Thoracic aorta (tissue), 2 donors: ENCODE data around the gene FRMD3. TPM values are rescaled to one million over a fixed set of nuclear protein-coding genes. Genes with fewer than 3 reads are reported as not detected.

Experiments
- ATAC-seq: fragments of 150-250 bp; one replicate; pipeline ENCODE4 v1.8.0; 2017; ENCODE audit warnings: low read depth; ENCODE audit not compliant: insufficient number of reproducible peaks, low FRiP score
- DNase-seq: peaks from one replicate; pipeline ENCODE4 v3.0.0-alpha.2; 2020; ENCODE audit warnings: low spot score
- H3K27ac ChIP-seq, 2 donors: fragments of 200-600 bp; sonication (generic); 1 replicate in 1 of 2; 2 replicates in 1 of 2; pipeline ENCODE4 v1.5.1; 2016; ENCODE audit warnings: mild to moderate bottlenecking in 2 of 2, moderate library complexity in 2 of 2
- H3K27me3 ChIP-seq: fragments of 200-600 bp; sonication (generic); replicated peaks from 2 replicates; pipeline ENCODE4 v1.6.0; 2016; ENCODE audit warnings: mild to moderate bottlenecking; ENCODE audit not compliant: insufficient read depth
- H3K36me3 ChIP-seq: fragments of 200-600 bp; sonication (generic); one replicate; pipeline ENCODE4 v1.5.1; 2016
- H3K4me1 ChIP-seq, 2 donors: fragments of 200-600 bp; sonication (generic); 1 replicate in 1 of 2; 2 replicates in 1 of 2; pipeline versions ENCODE4 v1.5.1 to v1.6.0; 2016; ENCODE audit warnings: low read depth in 2 of 2, mild to moderate bottlenecking in 1 of 2; ENCODE audit not compliant: control insufficient read depth in 1 of 2
- H3K4me3 ChIP-seq: fragments of 200-600 bp; sonication (generic); 2 replicates; pipeline ENCODE4 v1.5.1; 2016; ENCODE audit warnings: mild to moderate bottlenecking
- H3K9me3 ChIP-seq: fragments of 200-600 bp; sonication (generic); 2 replicates; pipeline ENCODE4 v1.5.1; 2016
- CTCF ChIP-seq: fragments of 200-600 bp; sonication (generic); IDR thresholded peaks from one replicate; pipeline ENCODE4 v1.5.1; 2019; ENCODE audit warnings: antibody characterized with exemption
- total RNA-seq, 2 donors: library from RNA; depleted of rRNA; stranded (reverse); fragments of >200 nt; gene quantifications; one replicate each; pipeline versions ENCODE4 v1.1.0 to v1.2.3, GENCODE V29; 2016

Gene FRMD3
- total RNA-seq, 2 donors from 2014 or later: 5.2 to 6.2 TPM

GRCh38 chr9:83477571-83477970 is 60.6 kb downstream of the FRMD3 start:
- H3K4me3 ChIP-seq: no peak overlapping the region
- H3K36me3 ChIP-seq: no peaks in the 10 kb centered on the region
- DNase-seq (no peak), ATAC-seq (no peak)
- no peaks in the 10 kb centered on the region for H3K27me3 ChIP-seq
- H3K4me1 ChIP-seq: no peaks in the 10 kb centered on the region
- H3K9me3 ChIP-seq: no peaks in the 10 kb centered on the region
- no peak for TF ChIP-seq CTCF
- no peak overlapping the region for H3K27ac ChIP-seq

GRCh38 chr9:83477120-83477519 is 61.1 kb downstream of the FRMD3 start:
- no peak for TF ChIP-seq CTCF

DNA sequence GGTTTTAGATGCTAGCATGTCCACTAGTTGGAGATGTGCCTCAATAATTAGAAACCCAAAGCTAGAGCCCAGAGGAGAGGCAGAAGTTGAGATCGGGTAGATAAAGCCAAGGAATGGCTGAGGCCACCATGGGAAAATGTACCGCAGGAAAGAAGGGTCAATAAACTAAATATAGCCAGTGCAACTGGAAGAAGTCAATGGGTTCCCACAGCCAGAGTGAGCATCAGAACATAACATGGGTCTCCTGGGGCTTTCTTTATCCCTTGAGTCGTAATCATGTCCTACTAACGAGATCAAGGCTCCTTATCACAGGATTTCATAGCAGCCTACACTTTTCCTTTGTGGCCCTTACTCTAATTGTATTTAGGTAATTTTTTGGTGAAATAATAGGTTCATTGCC is 61.7 kb downstream of the FRMD3 start:
- ATAC-seq (no peak), DNase-seq (no peak)
- Histone ChIP-seq H3K27me3 (no peaks in the 10 kb centered on the region), H3K27ac (no peak overlapping the region), H3K4me3 (no peak overlapping the region), H3K9me3 (no peaks in the 10 kb centered on the region), H3K4me1 (no peaks in the 10 kb centered on the region), H3K36me3 (no peaks in the 10 kb centered on the region)
- no peak for TF ChIP-seq CTCF

More at GRCh38 chr9:83477120-83477519, 61.1 kb downstream of the FRMD3 start:
- no peak overlapping the region for H3K4me3 ChIP-seq
- H3K27ac ChIP-seq: no peak overlapping the region
- H3K27me3 ChIP-seq: no peaks in the 10 kb centered on the region
- no peaks in the 10 kb centered on the region for H3K9me3 ChIP-seq
- ATAC-seq: no peak
- H3K4me1 ChIP-seq: no peaks in the 10 kb centered on the region
- no peaks in the 10 kb centered on the region for H3K36me3 ChIP-seq
- DNase-seq: no peak

DNA sequence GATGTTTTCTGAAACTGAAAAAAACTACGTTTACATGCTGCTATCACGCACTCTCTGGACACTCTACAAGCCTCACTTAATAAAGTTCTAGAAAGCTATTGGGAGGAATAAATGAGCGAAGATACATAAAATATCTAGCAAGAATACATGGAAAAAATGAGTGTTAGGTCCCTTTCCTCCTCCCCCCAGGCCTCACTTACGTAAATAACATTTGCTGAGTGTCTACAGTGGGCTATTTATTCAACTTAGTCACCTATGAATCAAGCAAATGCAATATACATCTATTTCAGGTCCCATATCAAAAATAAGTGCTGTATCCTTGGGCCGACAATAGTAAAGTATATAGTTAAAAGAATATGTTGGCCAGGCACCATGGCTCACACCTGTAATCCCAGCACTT is 62.5 kb downstream of the FRMD3 start:
- Histone ChIP-seq H3K27ac (no peak overlapping the region), H3K4me3 (no peak overlapping the region), H3K9me3 (no peaks in the 10 kb centered on the region), H3K27me3 (no peaks in the 10 kb centered on the region), H3K36me3 (no peaks in the 10 kb centered on the region), H3K4me1 (no peaks in the 10 kb centered on the region)
- no peak for TF ChIP-seq CTCF
- ATAC-seq (no peak), DNase-seq (no peak)

DNA sequence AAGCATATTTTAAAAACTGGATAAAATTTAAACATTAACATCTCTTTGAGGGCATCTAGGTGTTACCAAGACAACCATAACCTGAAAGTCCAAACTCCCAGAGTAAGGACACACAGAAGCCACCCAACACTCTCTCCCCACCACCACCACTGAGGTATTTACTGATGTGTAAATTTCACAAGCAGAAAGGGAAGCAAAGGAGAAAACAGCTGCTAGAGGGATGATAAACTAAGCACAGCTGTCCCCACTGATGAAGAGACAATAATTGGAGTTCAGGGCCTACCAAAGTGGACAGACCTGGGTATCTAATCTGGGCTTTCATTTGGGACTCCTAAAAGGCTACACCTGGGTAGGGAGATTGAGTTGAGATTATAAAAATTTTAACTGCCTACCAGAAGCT is 63.6 kb downstream of the FRMD3 start:
- DNase-seq (no peak), ATAC-seq (no peak)
- Histone ChIP-seq H3K27me3 (no peaks in the 10 kb centered on the region), H3K4me1 (no peaks in the 10 kb centered on the region), H3K36me3 (no peaks in the 10 kb centered on the region), H3K27ac (no peak overlapping the region), H3K4me3 (no peak overlapping the region), H3K9me3 (no peaks in the 10 kb centered on the region)
- TF ChIP-seq CTCF: no peak
